CD1c-positive myeloid dendritic cell (primary cell): Measurements from ENCODE around the gene F12.

Experiments used
- DNase-seq: peaks from one replicate; pipeline ENCODE4 v3.0.0-alpha.2; 2016; ENCODE audit errors: extremely low spot score

The F12 gene

GRCh38 chr5:177355162-177355867 lies 54.0 kb downstream of the F12 start:
- no peak for DNase-seq

DNA sequence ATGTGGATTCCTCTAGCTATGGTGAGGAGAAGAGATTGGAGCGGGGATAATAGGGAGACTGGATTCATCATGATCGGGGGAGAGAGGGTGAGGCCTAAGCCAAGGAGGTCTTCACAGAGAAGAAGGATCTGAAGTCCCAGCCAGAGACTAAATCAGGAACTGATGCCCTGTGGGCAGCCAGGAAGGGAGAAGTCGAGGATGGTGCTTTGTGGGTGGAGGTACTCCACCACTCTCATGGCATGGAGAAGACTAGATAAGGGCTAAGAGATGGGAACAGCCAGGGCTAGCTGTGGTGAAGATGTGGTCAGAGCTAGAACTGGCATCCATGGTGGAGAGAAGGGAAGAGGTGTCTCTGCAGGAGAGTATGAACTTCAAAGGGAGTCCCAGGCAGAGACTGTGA lies 54.7 kb downstream of the F12 start:
- DNase-seq = peak; percentile 84

GRCh38 chr5:177354256-177354655 lies 55.1 kb downstream of the F12 start:
- DNase-seq = no peak

GRCh38 chr5:177353093-177353492 lies 56.3 kb downstream of the F12 start:
- DNase-seq = peak; percentile 33
